H1 (cell line): ENCODE measurements around the gene TK1. TPM values are rescaled to one million over a fixed set of nuclear protein-coding genes. Genes with fewer than 3 reads are reported as not detected.
A peak's percentile ranks its signal among the peaks of the same experiment; 100 is the strongest.

Experiments used
- CTCF ChIA-PET: fragments of 300-600 bp; sonication (Branson Sonifier 250); formaldehyde crosslinking; loops from one replicate; lab custom pipeline; 2021; ENCODE audit not compliant: partially characterized antibody; lab: Charles Lee
- POLR2A ChIA-PET: fragments of 300-600 bp; sonication (Branson Sonifier 250); formaldehyde crosslinking; loops from one replicate; lab custom pipeline; 2021; ENCODE audit warnings: inconsistent platforms; ENCODE audit not compliant: partially characterized antibody; lab: Charles Lee
- DNase-seq, 2 experiments: peaks; one replicate each; pipeline versions ENCODE4 v3.0.0 to v3.0.0-alpha.2; 2010 to 2022; ENCODE audit warnings: low spot score in 2 of 2, low read depth in 1 of 2, mixed read lengths in 1 of 2
- FAIRE-seq: peaks from 2 replicates; lab custom pipeline; 2011; peaks lifted over from hg19 to GRCh38; lab: Jason Lieb, UNC
- H2AFZ ChIP-seq: 2 replicates; pipeline ENCODE4 v1.8.1; 2012; ENCODE audit warnings: low read length, inconsistent platforms
- H2AK5ac ChIP-seq: 2 replicates; pipeline ENCODE4 v1.6.1; 2013; ENCODE audit warnings: low read depth, low read length
- H2BK120ac ChIP-seq: replicated peaks from 2 replicates; pipeline ENCODE3; 2013; ENCODE audit warnings: low read depth, low read length, inconsistent platforms
- H2BK12ac ChIP-seq: 2 replicates; pipeline ENCODE4 v1.6.1; 2013; ENCODE audit warnings: low read depth, low read length
- H2BK15ac ChIP-seq: 2 replicates; pipeline ENCODE4 v1.6.1; 2013; ENCODE audit warnings: low read length
- H2BK20ac ChIP-seq: 2 replicates; pipeline ENCODE4 v1.6.1; 2013; ENCODE audit warnings: low read length
- H2BK5ac ChIP-seq: 2 replicates; pipeline ENCODE4 v1.6.1; 2013; ENCODE audit warnings: low read depth, low read length
- H3K14ac ChIP-seq: 2 replicates; pipeline ENCODE4 v1.6.1; 2013; ENCODE audit warnings: inconsistent platforms; ENCODE audit not compliant: insufficient read length
- H3K18ac ChIP-seq: 2 replicates; pipeline ENCODE4 v1.6.1; 2013; ENCODE audit warnings: low read length; ENCODE audit errors: extremely low read depth
- H3K23ac ChIP-seq: 2 replicates; pipeline ENCODE4 v1.6.1; 2013; ENCODE audit warnings: inconsistent platforms; ENCODE audit not compliant: insufficient read length
- H3K23me2 ChIP-seq: 2 replicates; pipeline ENCODE4 v1.6.1; 2013; ENCODE audit warnings: low read depth, low read length
- H3K27ac ChIP-seq: 2 replicates; pipeline ENCODE4 v1.6.1; 2011; ENCODE audit warnings: low read depth, low read length, inconsistent platforms
- H3K27me3 ChIP-seq, 4 experiments: replicated peaks in 1 of 4; 1 replicate in 1 of 4; 2 replicates in 3 of 4; pipeline versions ENCODE4 v1.6.1 to v1.8.1; 2011 to 2013; ENCODE audit warnings: low read length in 3 of 4, mild to moderate bottlenecking in 3 of 4, inconsistent platforms in 2 of 4, mixed read lengths in 2 of 4, moderate library complexity in 1 of 4; ENCODE audit not compliant: control insufficient read depth in 3 of 4, insufficient read depth in 3 of 4; ENCODE audit errors: extremely low read depth in 1 of 4
- H3K36me3 ChIP-seq, 4 experiments: 2 replicates each; pipeline versions ENCODE4 v1.6.1 to v1.8.1; 2011 to 2013; ENCODE audit warnings: mild to moderate bottlenecking in 4 of 4, low read length in 3 of 4, moderate library complexity in 2 of 4, control low read depth in 1 of 4, inconsistent platforms in 1 of 4; ENCODE audit not compliant: insufficient read depth in 4 of 4, control insufficient read depth in 2 of 4
- H3K4ac ChIP-seq: replicated peaks from 2 replicates; pipeline ENCODE3; 2013; ENCODE audit warnings: low read length, low read depth, mixed read lengths, inconsistent platforms; ENCODE audit not compliant: insufficient read length
- H3K4me1 ChIP-seq, 4 experiments: replicated peaks in 1 of 4; 1 replicate in 1 of 4; 2 replicates in 3 of 4; pipeline versions ENCODE4 v1.6.1 to v1.8.1; 2011 to 2013; ENCODE audit warnings: low read length in 3 of 4, inconsistent platforms in 2 of 4, mixed read lengths in 1 of 4; ENCODE audit not compliant: insufficient read depth in 4 of 4, control insufficient read depth in 3 of 4
- H3K4me2 ChIP-seq, 2 experiments: 2 replicates each; pipeline versions ENCODE4 v1.6.1 to v1.8.1; 2011 to 2013; ENCODE audit warnings: low read depth in 2 of 2, low read length in 2 of 2, control low read depth in 1 of 2, inconsistent platforms in 1 of 2, mild to moderate bottlenecking in 1 of 2; ENCODE audit not compliant: insufficient read depth in 1 of 2
- H3K4me3 ChIP-seq, 4 experiments: fragments of 200-600, 300-600 bp in 1 of 4; sonication (generic), shearing (Covaris generic), sonication (Bioruptor Twin) in 1 of 4; 2 replicates each; pipeline versions ENCODE4 v1.5.1 to v1.8.1; 2011 to 2016; ENCODE audit warnings: low read length in 4 of 4, low read depth in 3 of 4, control low read depth in 2 of 4, inconsistent platforms in 2 of 4, mild to moderate bottlenecking in 2 of 4, mixed read lengths in 1 of 4, moderate library complexity in 1 of 4; ENCODE audit not compliant: insufficient read depth in 2 of 4; ENCODE audit errors: extremely low read depth in 1 of 4
- H3K56ac ChIP-seq: replicated peaks from 2 replicates; pipeline ENCODE3; 2013; ENCODE audit warnings: low read depth, mild to moderate bottlenecking, mixed read lengths, low read length, inconsistent platforms; ENCODE audit not compliant: insufficient read length
- H3K79me1 ChIP-seq: 2 replicates; pipeline ENCODE4 v1.6.1; 2013; ENCODE audit warnings: low read depth, low read length, control low read depth
- H3K79me2 ChIP-seq, 2 experiments: 2 replicates each; pipeline versions ENCODE4 v1.6.1 to v1.8.1; 2012 to 2013; ENCODE audit warnings: low read length in 2 of 2, mild to moderate bottlenecking in 2 of 2, inconsistent platforms in 1 of 2; ENCODE audit not compliant: insufficient read depth in 2 of 2, control insufficient read depth in 1 of 2
- H3K9ac ChIP-seq, 4 experiments: replicated peaks in 1 of 4; 1 replicate in 1 of 4; 2 replicates in 3 of 4; pipeline versions ENCODE4 v1.6.1 to v1.8.1; 2011 to 2013; ENCODE audit warnings: low read depth in 3 of 4, low read length in 3 of 4, control low read depth in 2 of 4, mild to moderate bottlenecking in 2 of 4, moderate library complexity in 2 of 4, inconsistent platforms in 1 of 4; ENCODE audit errors: extremely low read depth in 1 of 4
- H3K9me3 ChIP-seq, 2 experiments: 2 replicates each; pipeline versions ENCODE4 v1.6.1 to v1.8.1; 2012 to 2013; ENCODE audit warnings: mild to moderate bottlenecking in 2 of 2, moderate library complexity in 2 of 2, control low read depth in 1 of 2, inconsistent platforms in 1 of 2, low read depth in 1 of 2, low read length in 1 of 2, mixed read lengths in 1 of 2; ENCODE audit not compliant: insufficient read depth in 2 of 2
- H4K20me1 ChIP-seq, 2 experiments: replicated peaks in 1 of 2; 2 replicates each; pipeline versions ENCODE3 to v1.8.1; 2011 to 2013; ENCODE audit warnings: inconsistent platforms in 2 of 2, low read length in 2 of 2, mild to moderate bottlenecking in 1 of 2; ENCODE audit not compliant: insufficient read depth in 2 of 2, control insufficient read depth in 1 of 2
- H4K5ac ChIP-seq: 2 replicates; pipeline ENCODE4 v1.6.1; 2013; ENCODE audit warnings: low read length, low read depth, mixed read lengths, inconsistent platforms; ENCODE audit not compliant: insufficient read length
- H4K8ac ChIP-seq: 2 replicates; pipeline ENCODE4 v1.8.0; 2013; ENCODE audit warnings: mild to moderate bottlenecking, moderate library complexity, low read length, inconsistent platforms; ENCODE audit not compliant: insufficient read depth; ENCODE audit errors: extremely low read depth
- H4K91ac ChIP-seq: replicated peaks from 2 replicates; pipeline ENCODE3; 2013; ENCODE audit warnings: low read length, mixed read lengths, inconsistent platforms; ENCODE audit not compliant: insufficient read length
- JUN ChIP-seq: IDR thresholded peaks from 2 replicates; pipeline ENCODE4 v1.6.1; 2011; ENCODE audit warnings: low read depth, mild to moderate bottlenecking, improper control_type of control experiment, low read length
- SP1 ChIP-seq: IDR thresholded peaks from 2 replicates; pipeline ENCODE4 v1.6.1; 2011; ENCODE audit warnings: low read depth, low read length
- WGBS, 2 experiments: shearing (Covaris generic) in 1 of 2; methylation state at CpG; one replicate each; pipeline versions ENCODE4 v1.1.6 to v1.1.7; 2013 to 2015; ENCODE audit warnings: low lambda C conversion rate in 2 of 2, mixed read lengths in 2 of 2, inconsistent platforms in 1 of 2, low coverage in 1 of 2, missing lambda C conversion rate in 1 of 2; ENCODE audit not compliant: insufficient replicate concordance in 2 of 2, insufficient coverage in 1 of 2, insufficient read length in 1 of 2; ENCODE audit errors: extremely low coverage in 1 of 2, missing lambda C conversion rate in 1 of 2; 5-methylcytosine and 5-hydroxymethylcytosine counted together
- polyA plus RNA-seq, 7 experiments: library from polyadenylated mRNA; depleted of rRNA in 3 of 7; stranded (reverse) in 5 of 7; unstranded in 2 of 7; fragments of >200 nt in 5 of 7; fragments of 200-250 nt in 2 of 7; gene quantifications; 1 replicate in 5 of 7; 2 replicates in 1 of 7; 4 replicates in 1 of 7; pipeline versions ENCODE4 v1.2.1 to v1.2.3, GENCODE V29; 2011 to 2013; ENCODE audit warnings: missing spikeins in 2 of 7, mixed read lengths in 2 of 7
- total RNA-seq: library from RNA; stranded (reverse); fragmentation: NEBNext Ultra II Directional; extraction: Animal tissue kit (Norgen Biotek cat#: 25700); gene quantifications from 2 replicates; pipeline ENCODE4 v1.2.1, GENCODE V29; 2021

TK1 gene
- total and polyA plus RNA-seq, 2 of the 8 experiments (the other 6 are each of a cell fraction or from before 2014, with no cell fraction given), result 66.9 to 147 TPM

- no peak overlapping the region for H2BK20ac ChIP-seq
- 91% methylated on average over 27 of the region's 27 CpGs; no CpG with 5 or more reads in 1 of the 2 experiments for WGBS, 2 experiments
- H3K9me3 ChIP-seq, result no peaks in the 10 kb centered on the region
- no peak overlapping the region for H2AFZ ChIP-seq
- no peaks in the 10 kb centered on the region for H3K27me3 ChIP-seq
- H3K27ac ChIP-seq, result no peak overlapping the region
- no peak overlapping the region for H3K23ac ChIP-seq
- peaks cover 0 to 3% of the 10 kb centered on the region in 2 experiments for H4K20me1 ChIP-seq
- ChIA-PET CTCF (interaction anchor here (0.6 to 3.3 kb wide), 5 partner anchors 10 to 280 kb away, joined by 3 to 27 read pairs (median 4); no protein-coding TSS in a partner anchor), POLR2A (interaction anchor here (0.6 to 4.1 kb wide), 6 partner anchors 11 to 71 kb away, joined by 3 to 19 read pairs (median 12); partner anchors contain the start of genes AFMID, BIRC5 and TK1)
- FAIRE-seq (no peak), DNase-seq (no peak)
- no peak overlapping the region for H2BK15ac ChIP-seq
- peaks cover 13 to 37% (median 26%) of the 10 kb centered on the region in 4 experiments for H3K36me3 ChIP-seq
- no peak overlapping the region for H2BK5ac ChIP-seq
- H2BK120ac ChIP-seq, result no peak overlapping the region
- H3K79me2 ChIP-seq, result peaks cover 0 to 2% of the 10 kb centered on the region in 2 experiments; a peak in 1 of 4 replicates
- H3K14ac ChIP-seq, result no peak overlapping the region
- no peak overlapping the region for H2AK5ac ChIP-seq
- no peak overlapping the region for H4K5ac ChIP-seq
- H4K91ac ChIP-seq, result no peak overlapping the region
- no peak overlapping the region for H3K4me3 ChIP-seq
- no peak overlapping the region for H3K4me2 ChIP-seq
- no peak overlapping the region for H3K4ac ChIP-seq
- no peak overlapping the region for H3K9ac ChIP-seq
- H2BK12ac ChIP-seq, result no peak overlapping the region
- no peak overlapping the region for H3K56ac ChIP-seq
- TF ChIP-seq SP1, result peak; percentile 19; the same call in 1 of the 2 replicates
- no peak for TF ChIP-seq JUN
- no peaks in the 10 kb centered on the region; the same call in 1 of the 2 replicates for H3K79me1 ChIP-seq
- H3K18ac ChIP-seq, result no peak overlapping the region
- H4K8ac ChIP-seq, result no peak overlapping the region
- H3K23me2 ChIP-seq, result no peaks in the 10 kb centered on the region
- peaks cover 0 to 3% (median 1%) of the 10 kb centered on the region in 4 experiments; a peak in 3 of 7 replicates for H3K4me1 ChIP-seq
Observed at GRCh38 chr17:78224231-78225087, 37.6 kb upstream of the TK1 start.
